Bone marrow (tissue), 2 donors: ENCODE results near the gene ZBTB37.
"Not testable (repeated sequence)": the region's sequence is repeated elsewhere in the genome, so short reads cannot be mapped to it uniquely, and the experiment has no call there.

Experiments used
- DNase-seq, 2 donors: peaks; one replicate each; lab custom pipeline; 2025; lab: John Stamatoyannopoulos, UW

ZBTB37 gene

DNA sequence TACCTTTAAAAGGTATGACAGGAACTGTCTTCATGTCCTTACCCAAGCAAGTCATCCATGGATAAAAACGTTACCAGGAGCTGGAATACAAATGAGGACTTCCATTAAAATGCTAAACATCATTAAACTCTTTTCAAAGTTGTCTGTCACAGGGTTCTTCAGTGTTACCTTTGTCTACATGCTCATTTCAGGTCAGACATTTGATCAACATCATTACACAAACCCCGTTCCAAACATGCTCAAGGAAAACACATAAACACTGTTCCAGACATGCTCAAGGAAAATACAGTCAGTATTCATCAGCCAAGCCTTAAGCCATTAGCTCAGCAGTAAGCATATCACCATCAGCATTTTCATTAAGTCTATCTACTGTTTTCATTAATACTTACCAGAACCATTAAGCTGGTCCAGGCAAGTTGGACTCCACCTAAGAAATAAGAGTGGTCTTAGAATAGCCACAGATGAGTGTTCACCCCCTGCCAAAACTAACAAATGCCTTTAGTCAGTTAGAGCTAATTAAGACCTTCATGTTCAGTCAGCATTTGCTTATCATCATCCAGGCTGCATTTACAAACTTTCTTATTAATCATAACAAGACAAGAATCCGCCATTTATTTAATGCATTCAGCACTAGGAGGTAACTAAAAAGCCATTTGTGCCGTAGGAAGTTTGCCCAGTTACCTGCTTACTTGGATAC, 2.6 kb upstream of the ZBTB37 start:
- DNase-seq, result no peak

DNA sequence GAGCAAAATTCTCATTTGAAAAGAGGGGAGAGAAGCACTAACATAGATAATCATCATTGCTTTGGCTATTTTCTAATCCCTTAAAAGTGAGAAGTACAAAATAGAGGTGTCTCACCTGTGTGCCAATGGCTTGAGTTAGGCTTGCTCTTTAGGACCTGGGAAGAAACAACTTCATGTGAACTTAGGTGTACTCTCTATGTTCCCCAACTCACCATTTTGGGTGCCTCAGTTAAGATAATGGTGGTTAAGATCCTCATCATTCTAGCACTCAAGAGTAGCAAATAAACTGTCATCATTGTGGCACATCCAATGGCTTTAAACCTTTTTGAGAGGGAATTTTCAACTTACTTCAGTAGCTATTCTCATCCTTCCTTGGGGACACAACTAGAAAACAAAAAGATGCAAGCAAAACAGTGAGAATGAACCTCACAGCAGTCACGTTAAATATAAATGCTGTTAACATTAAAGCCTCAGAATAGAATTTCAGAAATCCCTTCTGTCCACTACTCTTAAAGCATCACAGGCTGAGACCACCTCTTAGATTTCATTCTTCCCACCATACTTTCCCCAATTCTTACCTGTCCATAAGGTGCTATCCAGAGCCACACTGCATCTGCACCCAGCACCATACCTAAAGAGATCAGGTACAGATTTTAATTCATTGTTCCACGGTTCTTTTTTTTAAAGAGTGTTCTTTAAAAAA, 1.6 kb upstream of the ZBTB37 start:
- no peak for DNase-seq

DNA sequence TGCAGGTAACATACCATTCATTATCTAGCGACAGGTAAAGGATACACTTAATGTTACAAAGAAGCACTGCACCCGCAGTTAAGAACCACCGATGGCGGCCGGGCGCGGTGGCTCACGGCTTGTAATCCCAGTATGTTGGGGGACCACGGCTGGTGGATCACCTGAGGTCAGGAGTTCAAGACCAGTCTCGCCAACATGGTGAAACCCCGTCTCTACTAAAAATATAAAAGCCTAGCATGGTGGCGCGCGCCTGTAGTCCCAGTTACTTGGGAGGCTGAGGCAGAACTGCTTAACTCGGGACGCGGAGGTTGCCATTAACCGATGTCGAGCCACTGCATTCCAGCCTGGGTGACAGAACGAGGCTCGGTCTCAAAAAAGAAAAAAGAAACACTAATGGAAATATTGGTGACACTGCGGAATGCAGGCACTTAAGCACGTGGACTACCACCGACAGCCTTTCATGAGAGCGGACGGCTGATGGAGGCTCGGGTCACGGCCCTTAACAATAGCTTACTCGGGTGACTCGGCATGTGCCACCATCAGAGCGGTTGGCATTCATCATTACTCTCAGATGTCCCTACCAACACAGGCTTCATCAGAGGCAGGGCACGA, 933 bp upstream of the ZBTB37 start:
- DNase-seq, result no peak

DNA sequence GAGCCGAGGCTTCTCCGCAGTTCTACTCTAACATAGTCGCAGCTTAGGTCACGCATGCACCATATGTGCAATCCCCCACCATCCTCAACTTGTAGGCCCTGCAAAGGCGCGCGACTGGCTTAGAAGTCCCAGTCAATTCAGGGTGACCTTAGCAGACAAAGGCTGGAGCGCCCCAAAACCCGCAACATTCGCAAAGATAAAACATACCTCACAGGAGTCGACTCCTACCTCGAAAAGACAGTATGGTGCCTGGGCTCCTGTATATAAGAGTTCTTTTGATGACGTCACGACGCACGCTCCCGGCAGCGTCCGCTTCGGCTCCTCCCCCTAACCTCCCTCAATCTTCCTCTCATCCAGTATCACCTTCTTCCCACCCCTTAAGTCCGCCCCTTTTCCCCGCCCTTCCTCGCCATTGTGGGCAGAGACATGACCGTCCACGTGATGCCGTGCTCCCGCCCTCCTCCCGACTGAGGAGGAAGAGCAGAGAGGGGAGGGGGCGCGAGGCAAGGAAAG, 371 bp upstream of the ZBTB37 start, which contains the start of gene GAS5:
GAS5 (minus strand) TSS at position 237 of the 513 bp plus-strand sequence.
- DNase-seq, result peak; percentile 91 to 99

DNA sequence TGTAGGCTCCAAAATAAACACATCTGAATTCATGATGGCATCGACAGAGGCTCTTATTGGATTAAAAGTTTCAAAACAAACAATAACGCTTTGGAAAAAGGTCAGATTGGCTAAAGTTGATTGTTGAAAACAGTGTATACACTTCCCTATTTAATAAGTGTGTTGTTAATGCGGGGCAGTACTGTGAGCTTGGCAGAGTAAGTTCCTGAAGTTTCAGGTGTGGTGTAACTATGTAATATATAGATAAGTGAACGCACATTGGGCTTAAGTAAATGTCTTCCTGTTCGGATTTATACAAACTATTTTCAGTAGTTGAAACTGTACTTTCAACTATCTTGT, 810 bp downstream of the ZBTB37 start:
- DNase-seq, result no peak

DNA sequence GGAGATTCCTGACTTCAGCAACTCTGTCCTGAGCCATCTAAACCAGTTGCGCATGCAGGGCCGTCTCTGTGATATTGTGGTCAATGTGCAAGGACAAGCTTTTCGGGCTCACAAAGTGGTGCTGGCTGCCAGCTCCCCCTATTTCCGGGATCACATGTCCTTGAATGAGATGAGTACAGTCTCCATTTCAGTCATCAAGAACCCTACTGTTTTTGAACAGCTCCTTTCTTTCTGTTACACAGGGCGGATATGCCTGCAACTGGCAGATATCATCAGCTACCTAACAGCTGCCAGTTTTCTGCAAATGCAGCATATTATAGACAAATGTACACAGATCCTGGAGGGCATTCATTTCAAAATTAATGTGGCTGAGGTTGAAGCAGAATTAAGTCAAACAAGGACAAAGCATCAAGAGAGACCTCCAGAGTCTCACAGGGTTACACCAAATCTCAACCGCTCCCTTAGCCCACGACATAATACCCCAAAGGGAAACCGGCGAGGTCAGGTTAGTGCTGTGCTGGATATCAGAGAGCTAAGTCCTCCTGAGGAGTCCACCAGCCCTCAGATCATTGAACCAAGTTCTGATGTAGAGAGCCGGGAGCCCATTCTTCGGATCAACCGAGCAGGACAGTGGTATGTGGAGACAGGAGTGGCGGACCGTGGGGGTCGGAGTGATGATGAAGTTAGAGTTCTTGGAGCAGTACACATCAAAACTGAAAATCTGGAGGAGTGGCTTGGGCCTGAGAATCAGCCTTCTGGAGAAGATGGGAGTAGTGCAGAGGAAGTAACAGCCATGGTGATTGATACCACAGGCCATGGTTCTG, 2.3 kb downstream of the ZBTB37 start:
- DNase-seq, result peak in 1 of 2 donors; percentile 46

DNA sequence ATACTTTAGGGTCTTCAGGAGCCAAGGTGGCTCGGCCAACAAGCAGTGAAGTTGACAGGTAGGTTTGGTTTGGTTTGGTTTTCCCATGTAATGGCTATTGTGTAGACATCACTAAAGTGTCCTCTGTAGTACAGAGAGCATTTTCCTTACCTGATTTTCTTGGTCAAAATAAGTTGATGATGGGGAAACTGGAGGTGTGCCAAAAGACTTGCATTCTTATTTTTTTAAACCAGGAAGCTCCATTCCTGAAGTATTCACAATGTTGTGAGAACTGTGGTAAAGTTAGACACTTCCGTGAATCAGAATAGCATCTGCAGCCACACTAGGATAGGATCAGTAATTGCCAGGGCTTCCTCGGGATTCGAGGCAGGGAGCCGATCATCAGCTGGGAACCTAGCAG, 2.9 kb downstream of the ZBTB37 start:
- DNase-seq, result no peak

DNA sequence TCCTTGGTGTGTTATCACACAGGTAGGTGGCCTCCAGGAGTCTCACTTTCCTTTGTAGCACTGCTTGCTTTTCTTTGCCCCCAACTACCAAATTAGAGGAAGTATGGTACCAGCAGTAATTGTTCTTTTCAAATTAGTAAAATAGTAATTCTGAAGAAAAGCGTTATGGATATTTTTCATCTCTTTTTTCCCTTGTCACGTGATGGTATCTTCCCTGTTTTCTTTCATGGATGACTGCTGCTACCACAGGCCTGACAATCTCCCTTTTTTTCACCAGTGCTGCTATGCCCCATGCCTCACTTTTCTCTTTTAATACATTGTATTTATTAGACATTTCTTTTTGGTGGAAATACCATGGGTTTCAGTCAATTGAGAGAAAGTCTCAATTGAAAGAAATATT, 3.3 kb downstream of the ZBTB37 start:
- DNase-seq, result no peak

DNA sequence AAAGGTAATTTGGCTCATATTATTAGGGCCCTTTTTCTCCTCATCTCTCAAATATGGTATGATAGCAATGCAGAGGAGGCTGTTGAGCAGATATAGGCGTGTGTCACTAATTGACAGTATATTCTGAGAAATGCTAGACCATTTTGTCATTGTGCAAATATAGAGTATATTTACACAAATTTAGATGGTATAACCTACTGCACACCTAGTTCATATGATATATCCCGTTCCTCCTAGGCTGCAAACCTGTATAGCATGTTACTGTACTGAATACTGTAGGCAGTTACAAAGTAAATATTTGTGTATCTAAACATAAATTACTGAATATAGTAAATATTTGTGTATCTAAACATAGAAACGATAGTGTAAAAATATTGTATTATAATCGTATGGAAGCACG, 8.6 kb downstream of the ZBTB37 start:
- no peak for DNase-seq

DNA sequence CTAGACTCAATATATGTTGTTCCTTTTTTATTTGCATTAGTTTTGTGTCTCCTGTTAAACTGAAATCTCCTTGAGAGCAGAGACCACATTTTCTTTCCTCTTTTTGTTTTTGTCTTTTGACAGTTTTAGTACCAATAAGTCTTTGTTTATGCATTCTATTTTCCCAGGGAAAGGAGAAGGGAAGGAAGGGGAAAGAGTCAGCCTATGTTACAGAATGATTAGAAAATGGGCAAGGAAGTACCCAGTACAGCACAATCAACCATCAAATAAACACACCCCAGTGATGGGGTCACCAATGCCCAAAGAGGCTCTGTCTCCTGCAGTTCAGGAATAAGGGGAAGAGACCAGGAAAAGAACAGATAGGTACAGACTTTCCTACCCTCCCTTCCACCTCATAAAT, 10.1 kb downstream of the ZBTB37 start:
- no peak for DNase-seq

DNA sequence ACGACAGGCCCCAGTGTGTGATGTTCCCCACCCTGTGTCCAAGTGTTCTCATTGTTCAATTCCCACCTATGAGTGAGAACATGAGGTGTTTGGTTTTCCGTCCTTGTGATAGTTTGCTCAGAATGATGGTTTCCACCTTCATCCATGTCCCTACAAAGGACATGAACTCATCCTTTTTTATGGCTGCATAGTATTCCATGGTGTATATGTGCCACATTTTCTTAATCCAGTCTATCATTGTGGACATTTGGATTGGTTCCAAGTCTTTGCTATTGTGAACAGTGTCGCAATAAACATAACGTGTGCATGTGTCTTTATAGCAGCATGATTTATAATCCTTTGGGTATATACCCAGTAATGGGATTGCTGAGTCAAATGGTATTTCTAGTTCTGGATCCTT, 12.9 kb downstream of the ZBTB37 start:
- DNase-seq, result not testable (repeated sequence)

DNA sequence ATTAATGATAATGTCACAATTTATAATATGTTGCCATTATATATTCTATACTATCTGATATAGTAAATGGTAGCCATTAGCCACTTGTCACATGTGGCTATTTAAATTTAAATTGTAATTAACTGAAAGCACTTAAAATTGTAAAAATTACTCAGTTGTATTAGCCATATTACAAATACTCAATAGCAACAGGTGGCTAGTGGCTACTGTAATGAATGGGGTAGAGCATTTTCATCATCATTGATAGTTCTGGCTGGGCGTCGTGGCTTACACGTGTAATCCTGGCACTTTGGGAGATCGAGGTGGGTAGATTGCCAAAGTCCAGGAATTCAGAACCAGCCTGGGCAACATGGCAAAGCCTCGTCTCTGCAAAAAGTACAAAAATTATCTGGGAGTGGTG, 16.5 kb downstream of the ZBTB37 start:
- DNase-seq, result no peak

DNA sequence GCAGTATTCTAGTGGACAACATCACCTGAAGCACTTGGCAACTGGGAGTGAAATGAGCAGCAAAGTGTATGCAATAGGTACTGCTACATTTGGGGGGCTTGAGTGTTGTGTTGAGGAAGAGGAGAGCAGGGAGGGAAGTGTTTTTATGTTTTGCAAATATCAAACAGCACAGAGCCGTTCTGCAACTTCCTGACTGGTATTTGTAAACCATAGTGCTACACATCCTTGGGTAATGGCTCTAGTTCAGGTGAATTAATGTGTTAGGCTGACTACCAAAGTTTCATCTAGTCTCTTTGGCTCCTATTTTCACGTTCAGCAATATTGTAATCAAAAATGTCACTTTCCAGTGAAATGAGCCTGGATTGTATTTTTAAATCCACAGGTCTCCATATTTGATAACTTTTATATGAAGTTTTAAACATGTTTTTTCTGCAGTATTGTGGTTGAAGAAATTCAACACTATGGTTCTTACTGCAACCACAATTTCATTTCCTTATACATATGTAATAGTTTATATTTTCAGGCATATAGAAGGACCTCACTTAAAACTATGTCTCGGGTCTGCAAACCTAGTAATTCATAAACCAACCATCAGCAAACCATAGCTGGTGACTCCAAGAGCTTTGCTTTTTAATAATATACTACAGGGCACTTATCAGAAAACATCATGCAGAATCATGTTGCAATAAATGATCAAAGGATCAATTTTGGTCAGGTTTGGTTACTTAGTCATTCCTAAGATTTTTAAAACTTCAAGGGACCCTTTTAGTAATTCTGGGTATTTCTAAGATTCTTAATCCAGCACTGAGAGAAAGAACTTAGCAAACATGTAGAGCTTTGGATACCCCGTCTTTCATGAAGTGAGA, 18.8 kb downstream of the ZBTB37 start:
- no peak for DNase-seq

DNA sequence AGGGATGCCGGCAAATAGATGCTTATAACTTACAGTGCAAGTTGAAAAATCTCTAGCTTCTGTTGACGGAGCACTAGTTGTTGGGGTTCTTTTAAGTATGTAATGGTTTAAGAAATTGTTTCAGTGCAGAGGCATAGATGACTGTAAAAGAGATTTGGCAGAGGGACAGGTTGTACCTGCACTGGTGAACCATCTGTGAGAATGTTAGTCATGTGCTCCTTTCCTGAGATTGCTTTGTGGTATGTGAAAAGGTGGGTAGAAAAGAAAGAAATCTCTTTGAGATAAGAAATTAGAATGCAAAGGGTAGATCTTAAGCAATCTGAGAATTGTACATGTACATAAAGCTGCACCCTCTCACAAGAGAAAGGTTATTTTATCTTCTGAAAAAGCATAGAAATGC, 19.4 kb downstream of the ZBTB37 start:
- no peak for DNase-seq

DNA sequence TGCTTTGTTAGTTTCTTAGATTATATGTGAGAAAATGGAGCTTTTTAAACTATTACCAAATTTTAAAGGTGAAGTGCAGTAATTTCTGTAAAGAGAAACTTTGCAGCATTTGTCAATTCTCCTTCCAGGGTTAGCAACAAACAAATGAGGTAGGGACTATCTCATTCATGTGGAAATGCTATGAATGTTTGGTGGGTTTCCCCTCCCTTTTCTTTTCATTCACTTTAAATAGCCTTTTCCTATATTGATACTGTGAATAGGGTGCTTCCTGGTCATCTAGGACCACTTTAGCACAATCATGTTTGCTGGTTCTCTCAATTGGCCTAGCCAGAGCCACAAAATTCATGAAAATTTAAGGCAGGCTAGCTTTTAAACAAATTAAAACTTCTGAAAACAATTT, 20.6 kb downstream of the ZBTB37 start:
- DNase-seq, result no peak

DNA sequence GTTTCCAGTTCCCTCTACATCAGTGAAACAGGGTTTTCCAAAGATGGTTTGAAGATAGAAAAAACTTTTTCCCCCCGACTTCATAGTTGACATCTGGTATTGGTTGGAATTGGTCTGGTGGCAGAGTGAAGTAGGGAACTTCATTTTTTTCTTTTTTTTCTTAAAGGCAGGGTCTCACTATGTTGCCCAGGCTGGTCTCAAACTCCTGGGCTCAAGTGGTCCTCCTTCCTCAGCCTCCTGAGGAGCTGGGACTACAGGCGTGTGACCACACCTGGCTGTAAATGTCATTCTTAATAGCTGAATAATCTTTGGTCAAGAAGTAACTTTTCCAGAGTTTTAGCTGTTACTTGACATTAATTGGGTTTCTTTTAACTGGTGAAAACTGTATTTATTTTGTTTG, 21.7 kb downstream of the ZBTB37 start:
- DNase-seq, result no peak

DNA sequence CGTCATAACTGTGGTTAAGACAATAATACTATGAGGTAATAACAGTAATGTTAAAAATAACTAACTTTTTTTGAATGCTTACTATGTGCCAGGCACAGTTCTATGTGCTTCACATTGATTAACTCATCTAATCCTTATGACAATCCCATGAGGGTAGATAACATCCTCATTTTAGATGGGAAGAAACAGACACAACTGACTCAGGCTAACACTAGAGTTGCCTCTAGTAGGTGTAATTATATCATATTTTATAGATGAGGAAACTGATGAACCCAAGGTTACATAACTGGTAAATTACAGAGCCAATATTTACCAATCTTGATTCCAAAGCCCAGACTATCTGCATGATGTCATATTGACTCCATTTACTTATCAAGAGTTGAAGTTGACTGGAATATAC, 25.4 kb downstream of the ZBTB37 start:
- DNase-seq, result no peak

DNA sequence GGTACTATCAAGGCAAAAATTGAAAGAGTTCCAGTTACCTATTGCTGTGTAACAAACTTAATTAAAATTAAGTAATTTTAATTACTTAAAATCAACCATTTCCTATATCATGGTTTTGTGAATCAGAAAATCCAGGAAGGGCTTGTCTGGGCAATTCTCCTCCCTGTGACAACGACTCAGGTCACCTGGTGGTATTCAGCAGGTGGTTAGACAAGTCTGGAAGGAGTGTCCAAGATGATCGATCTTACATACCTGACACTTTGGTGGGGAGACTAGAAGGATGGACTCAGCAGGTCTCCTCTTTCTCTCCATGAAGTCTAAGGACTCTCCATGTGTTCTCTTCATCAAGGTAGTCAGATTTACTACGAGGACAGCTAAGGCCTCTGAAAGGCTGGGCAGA, 26.0 kb downstream of the ZBTB37 start:
- DNase-seq, result no peak

DNA sequence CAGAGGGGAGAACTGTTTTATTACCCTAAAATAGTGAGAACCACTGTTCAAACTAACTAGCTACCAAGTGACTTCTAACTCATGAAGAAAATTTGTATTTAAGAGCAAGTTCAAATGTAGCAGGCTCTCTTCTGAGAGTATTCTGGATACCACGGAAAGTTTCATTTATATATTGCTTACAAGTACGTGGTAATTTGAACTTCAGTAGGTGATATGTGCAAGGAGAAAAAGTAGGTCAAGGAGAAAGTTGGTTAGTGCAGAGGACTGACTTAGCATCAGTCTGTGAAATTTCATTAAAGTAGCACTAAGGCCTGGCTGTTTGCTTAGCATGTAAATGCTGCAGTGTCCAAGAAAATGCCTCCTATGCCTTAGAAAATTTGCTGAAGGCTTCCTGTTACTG, 32.2 kb downstream of the ZBTB37 start:
- no peak for DNase-seq

DNA sequence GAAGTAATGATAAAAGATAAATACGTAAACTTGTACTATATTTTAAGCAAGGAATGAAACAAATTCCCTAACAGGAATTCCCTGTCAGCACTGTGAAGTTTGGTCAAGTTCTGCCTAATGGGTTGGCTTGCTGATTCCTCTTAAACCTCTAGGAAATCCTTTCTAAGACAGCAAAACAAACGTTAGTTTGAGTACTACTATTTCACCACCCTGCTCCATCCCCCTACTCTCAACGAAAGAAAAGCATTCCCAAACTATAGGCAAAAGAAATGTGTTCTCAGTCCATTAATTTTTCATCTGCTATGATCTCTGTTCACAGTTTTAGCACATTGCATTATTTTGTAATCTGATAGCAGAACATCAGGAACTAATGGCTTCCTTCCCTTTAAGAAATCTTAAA, 32.8 kb downstream of the ZBTB37 start:
- no peak for DNase-seq

DNA sequence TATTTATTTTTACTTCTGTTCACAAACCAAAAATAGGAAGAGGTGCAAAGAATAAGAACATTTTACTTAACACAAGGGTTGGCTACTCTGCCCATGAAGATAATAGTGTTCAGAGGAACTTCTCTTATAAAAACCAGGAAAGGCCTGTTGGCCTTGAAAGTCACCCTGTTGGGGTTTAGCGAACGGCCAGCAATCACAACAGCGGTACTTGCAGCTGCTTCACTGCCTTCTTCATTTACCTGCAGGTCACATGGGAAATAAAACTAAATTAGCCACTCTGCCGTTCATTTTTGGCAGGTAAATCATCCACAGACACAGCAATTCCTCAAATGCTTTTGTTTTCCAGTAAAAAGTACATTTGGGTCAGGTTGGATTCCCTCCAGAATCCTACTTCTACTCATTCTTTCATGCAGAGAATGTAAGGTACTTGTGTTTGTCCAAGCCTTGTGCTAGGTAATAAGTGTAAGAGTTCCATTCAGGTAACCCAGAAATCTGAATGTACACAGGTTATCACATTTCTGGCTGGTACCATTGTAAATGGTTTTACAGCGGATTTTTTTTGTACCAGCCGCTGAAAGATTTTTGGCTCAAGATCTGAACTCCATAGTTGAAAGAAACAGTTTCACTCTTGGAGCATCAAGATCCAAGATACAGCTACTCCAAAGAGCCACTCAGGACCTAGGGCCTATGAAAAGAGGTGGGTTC, 35.8 kb downstream of the ZBTB37 start:
- no peak for DNase-seq
